Right renal cortex interstitium (tissue), 3 donors: ENCODE data around the gene USP22. TPM values are rescaled to one million over a fixed set of nuclear protein-coding genes. Genes with fewer than 3 reads are reported as not detected.
A peak's percentile ranks its signal among the peaks of the same experiment; 100 is the strongest.

Experiments
- DNase-seq, 3 donors: peaks; one replicate each; pipeline ENCODE4 v3.0.0-alpha.2; 2013; ENCODE audit warnings: low read depth in 3 of 3, low spot score in 2 of 3
- polyA plus RNA-seq, 3 donors: library from polyadenylated mRNA; unstranded; fragments of 120-200 nt; gene quantifications; one replicate each; pipeline ENCODE4 v1.2.1, GENCODE V29; 2013; ENCODE audit not compliant: insufficient read length in 3 of 3

Gene USP22
- polyA plus RNA-seq, 3 donors: 217 to 235 (median 223) TPM

DNA sequence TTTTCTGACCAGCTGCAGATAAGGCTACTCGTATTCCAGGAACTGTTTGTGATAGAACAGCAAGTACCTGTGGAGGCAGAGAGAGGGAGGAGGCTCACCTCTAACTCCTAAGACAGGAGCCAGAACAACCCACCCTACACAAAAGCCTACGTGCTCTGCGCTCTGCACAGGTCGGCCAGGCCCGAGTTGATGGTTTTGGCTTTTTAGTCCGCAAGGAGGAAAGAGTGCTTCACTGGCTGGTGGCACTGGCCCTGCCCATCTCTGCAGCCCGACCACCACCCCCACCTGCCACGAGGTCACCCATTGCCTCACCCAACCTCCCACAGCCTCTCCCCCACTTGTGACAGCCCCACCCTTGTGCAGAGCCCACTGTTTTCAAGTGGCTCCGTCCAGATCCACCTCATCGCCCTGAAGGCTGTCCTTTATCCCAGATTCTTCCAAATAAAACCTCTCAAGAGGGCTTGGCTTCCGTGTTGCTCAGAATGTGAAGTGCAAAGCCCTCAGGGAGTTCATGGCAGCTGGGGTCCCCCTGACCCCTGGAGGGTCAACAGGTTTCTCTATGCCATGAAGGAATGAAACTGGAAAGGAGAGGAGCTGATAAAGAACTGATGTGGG, 39.7 kb downstream of the USP22 start:
- DNase-seq: no peak

DNA sequence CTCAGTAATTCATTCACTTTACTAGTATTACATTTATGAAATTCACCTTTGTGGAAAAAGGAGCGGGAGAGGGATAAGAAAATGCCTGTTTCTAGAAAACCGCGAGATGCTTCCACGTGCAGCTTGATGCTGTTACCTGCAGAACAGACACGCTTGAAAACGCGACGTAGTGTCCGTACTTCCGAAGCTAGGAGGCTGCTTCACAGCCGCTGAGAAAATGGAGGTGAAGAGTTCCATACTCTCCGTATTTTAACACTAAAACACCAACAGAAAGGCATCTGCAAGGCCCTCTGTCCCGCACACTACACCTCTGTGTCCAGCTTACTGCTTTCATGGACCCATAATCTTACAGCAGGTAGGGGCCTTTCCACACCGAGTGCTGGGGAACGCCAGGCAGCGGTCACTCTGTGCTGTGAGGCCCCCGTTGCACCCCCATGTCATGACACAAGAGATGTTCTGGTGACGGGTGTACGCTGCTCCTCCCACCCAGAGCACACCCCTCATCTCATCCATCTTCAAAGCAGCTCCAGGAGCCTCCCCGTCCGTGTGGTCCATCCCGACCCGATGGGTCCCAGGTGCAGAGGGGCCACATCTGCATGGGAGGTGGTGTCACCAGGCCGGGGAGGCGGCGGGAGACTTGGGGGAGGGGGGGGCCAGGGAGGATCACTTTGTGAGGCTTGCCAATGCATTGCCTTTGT, 40.4 kb downstream of the USP22 start:
- DNase-seq: no peak

GRCh38 chr17:21001813-21002221, 41.0 kb downstream of the USP22 start:
- no peak for DNase-seq

GRCh38 chr17:21001111-21001812, 41.5 kb downstream of the USP22 start:
- DNase-seq: no peak

- no peak for DNase-seq
These were observed 42.8 kb downstream of the USP22 start for GRCh38 chr17:20999841-21000532.

GRCh38 chr17:20999044-20999573, 43.7 kb downstream of the USP22 start:
- DNase-seq: no peak

DNA sequence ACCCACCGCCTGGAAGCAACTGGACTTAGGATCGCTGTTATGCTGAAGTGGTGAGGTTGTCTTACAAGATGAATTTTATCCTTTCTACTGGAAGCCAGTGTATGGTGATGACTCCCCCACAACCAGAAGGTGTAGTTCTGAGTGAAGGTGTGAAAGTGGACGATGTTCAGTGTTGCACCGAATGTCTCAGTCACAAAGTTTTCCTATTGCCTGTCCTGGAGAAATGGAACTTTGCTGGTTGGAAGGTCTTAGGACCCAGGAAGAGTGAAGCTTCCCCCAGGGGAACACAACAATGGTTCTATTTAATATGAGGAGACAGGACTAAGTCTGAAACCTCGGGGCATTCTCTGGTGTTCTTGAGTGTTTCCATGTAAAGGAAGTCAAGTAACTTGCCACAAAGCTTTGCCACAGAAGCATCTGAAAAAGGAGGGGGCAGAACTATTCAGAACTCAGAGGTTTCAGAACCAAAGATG, 44.2 kb downstream of the USP22 start:
- no peak for DNase-seq

DNA sequence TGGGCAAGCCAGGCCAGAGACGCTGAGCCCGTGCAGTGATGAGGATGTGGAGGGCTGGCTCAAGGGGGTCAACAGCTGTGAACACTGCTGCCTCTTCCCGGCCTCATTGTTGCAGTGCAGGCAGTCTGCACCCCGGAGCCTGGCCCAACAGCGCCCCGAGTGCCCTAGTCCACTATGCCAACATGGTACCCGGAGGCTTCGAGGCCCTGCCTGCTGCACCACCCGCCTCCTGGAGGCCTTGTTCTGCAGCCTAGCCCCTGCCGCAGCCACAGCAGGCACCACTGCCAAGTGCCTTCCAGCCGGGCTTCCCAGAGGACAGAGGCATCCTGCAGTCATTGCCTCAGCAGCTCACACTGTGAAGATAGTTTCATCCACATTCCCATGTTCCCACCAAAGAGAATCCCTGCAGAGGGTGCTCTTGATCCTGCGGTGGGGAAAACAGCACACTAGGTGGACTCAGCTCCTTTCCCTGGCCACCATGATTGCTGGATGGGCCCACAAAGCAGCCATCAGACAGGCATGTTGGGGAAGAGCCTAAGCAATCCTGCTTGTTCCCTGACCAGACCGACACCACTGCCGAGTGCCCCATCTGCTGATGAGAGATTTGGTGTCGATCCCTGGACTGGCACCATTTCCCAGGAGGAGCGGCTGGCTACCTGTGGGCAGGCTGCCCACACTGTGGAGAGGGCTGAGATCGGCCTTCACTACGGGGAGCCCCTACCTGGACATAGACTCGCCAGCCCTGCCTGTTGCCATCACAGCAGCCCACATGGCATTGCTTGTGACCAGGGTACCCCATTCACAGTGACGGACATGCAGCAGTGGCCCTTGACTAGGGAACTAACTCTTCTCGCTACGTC, 44.9 kb downstream of the USP22 start:
- DNase-seq: no peak

DNA sequence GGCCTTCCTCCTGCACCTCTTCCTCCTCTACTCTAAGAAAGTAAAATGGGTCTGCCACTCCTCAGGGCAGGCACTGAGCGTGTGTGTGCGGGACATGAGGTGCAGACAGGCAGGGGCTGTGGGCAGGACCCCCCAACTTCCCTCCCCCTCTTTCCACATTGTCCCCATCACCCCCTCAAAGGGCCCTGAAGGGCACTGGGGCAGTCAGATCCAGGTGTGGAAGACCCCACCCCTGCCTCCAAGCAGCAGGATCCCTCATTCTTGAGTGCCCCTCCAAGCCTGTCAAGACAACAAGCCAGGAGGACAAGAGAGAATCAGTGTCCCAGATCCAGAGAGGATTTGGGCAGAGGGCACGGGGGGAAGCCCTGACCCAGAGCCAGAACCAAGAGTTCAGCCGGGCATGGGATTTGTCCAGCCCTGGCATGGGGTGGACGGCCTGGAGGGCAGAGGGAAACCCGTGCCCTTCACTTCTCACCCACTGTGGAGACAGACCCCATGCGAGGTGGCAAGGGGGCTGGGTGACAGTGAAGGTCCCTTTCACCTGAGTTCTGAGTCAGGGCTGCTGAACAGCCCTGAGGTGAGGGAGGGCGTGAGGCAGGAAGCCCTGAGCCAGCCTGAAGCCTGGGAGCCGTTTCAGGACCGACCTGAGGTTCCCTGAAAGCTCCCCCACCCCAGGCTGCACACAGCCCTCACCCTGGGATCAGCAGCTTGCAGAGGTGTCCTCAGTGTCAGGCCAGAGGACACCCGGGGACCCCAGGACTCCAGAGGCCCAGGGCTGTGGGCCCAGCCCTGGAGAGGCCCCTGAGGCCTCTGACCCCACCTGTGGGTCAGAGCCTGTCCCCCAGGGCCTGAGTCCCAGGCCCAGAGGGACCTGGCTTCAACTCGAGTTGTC, 45.8 kb downstream of the USP22 start:
- no peak for DNase-seq

GRCh38 chr17:20995873-20996723, 46.7 kb downstream of the USP22 start:
- no peak for DNase-seq

DNA sequence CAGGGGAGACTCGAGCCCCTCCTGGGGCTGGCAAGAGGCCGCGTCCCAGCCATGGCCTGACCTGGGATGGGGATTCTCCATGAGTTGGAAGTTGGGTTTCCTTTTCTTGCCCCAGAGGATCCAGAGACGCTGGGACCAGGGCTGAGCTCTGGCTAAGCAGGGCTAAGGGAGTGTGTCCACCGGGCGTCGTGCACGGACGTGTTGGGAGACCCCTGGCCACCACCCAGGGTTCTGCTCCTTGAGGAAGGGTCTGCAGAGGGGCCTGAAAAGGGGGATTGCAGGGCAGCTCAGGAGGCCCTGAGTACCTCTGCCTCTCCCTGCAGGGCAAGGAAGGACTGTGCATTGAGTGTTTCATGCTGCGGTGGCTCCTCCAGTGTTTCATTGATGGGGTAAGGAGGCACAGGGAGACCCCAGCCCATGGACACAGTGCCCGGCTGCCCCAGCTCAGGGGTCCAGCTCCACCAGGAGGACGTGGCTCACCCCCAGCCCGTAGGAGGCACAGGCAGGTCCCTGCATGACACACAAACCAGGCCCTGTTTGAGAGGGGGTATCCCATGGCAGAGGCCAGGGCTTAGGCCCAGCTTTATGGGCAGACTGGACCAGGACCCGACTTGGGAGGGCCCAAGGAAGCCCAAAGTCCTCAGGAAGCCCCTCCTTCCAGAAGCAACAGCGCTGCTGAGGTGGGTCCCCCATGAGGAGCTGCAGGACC, 47.5 kb downstream of the USP22 start:
- DNase-seq: no peak

- no peak for DNase-seq
These were observed 48.0 kb downstream of the USP22 start for GRCh38 chr17:20994779-20995149.

DNA sequence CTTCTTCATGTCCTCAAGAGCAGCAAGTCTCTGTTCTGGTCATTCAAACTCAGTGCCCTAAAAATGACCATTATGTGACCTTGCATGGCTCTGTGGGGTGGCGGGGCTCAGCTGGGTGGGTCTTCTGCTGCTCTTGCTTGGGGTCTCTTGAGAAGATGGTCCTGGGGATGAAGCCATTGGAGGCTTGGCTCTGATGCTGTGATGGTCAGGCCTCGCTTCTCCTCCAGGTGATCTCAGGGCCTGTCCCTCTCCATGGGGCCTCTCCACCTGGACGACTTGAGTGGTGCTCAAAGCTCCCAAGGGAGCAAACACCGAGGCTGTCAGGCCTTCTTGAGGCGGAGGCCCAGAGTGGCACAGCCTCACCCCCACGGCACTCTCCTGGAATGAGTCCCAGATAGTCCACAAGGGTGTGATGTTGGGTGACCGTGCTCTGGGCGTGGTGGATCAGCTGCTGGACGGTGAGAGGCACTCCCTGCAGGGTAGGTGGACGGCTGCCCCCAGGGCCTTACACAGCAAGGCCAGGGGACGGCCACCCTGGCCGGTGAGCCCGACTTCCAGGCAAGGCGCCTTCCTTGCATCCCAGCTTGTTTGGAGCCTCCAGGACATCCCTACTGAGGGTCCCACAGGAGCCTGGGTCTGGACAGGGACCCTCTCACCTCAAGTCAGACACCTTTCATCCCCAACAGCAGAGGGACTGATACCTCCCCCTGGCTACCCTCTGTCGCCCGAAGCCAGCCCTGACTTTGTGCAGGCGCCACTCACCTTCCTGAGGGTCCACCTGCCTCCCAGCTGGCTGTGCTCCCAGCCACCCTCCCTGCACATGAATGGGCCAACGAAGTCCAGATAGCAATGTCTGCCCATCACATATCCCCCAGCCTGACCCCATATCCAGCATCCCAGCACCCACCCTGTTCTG, 48.7 kb downstream of the USP22 start:
- no peak for DNase-seq

- peak; percentile 62 to 82 (median 67) for DNase-seq
These were observed 49.6 kb downstream of the USP22 start for GRCh38 chr17:20992987-20993862.

DNA sequence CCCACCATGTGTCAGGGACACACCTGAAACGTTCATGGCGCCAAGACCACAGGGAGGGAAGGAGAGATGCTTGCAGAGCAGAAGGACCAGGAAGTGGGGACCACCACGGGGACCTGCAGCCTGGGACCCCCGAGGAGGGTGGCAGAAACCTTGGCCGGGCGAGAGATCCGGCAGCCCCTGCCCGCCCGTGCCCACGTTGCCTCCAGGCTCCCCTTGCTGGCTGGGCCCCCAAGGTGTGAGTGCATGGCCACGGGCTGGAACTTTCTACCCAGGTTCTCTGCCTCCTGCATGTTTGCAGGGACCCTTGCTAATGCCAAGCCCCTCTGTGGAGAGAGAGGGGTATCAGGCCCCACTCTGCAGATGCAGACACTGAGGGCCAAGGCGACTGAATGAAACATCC, 50.4 kb downstream of the USP22 start:
- DNase-seq: no peak
